ENCODE results near the gene MYO15A.

Gene MYO15A

DNA sequence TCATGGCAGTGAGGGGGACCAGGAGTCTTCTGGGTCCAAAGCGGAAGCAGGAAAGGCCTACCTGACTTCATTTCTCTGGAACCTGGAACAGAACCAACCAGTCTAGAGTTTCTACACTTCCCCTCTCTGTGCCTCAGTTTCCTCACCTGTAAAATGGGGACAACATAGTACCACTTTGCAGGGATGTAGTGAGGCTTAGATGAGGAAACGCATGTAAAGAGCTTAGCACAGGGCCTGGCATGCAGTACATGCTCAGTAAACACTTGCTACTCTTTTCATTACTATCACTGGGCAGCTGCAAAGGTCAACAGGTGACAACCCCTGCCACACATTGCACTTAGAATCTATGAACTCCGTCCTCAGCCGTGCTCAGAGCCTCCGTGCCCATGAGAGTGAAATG, 24.2 kb downstream of the MYO15A start:
- no peak overlapping the region for H3K4me3 ChIP-seq
- intact Hi-C loops (cut with DNase I; ENCODE audit: low total_unique reads), result no loop called here
- DNase-seq, result no peak

DNA sequence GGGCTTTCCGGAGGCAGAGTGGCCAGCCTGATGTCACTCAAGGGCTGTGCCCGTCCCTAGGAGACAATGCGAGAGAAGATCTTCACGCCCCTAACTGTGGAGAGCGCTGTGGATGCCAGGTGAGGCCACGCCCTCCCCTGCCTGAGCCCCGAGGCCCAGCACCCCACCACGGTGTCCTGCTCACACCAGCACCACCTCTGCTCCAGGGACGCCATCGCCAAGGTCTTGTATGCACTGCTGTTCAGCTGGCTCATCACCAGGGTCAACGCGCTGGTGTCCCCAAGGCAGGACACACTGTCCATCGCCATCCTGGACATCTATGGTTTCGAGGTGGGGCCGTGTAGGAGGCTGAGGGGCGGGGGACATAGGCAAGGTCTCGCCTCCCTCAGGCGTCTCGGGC, 27.8 kb downstream of the MYO15A start:
- TF ChIP-seq, protein P1, sequence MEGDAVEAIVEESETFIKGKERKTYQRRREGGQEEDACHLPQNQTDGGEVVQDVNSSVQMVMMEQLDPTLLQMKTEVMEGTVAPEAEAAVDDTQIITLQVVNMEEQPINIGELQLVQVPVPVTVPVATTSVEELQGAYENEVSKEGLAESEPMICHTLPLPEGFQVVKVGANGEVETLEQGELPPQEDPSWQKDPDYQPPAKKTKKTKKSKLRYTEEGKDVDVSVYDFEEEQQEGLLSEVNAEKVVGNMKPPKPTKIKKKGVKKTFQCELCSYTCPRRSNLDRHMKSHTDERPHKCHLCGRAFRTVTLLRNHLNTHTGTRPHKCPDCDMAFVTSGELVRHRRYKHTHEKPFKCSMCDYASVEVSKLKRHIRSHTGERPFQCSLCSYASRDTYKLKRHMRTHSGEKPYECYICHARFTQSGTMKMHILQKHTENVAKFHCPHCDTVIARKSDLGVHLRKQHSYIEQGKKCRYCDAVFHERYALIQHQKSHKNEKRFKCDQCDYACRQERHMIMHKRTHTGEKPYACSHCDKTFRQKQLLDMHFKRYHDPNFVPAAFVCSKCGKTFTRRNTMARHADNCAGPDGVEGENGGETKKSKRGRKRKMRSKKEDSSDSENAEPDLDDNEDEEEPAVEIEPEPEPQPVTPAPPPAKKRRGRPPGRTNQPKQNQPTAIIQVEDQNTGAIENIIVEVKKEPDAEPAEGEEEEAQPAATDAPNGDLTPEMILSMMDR (IDR thresholded peaks at IDR 0.05), result no peak
- Histone ChIP-seq H3K36me3 (no peaks in the 10 kb centered on the region), H3K4me3 (no peak overlapping the region), H3K27me3 (peaks cover 0 to 60% of the 10 kb centered on the region in 2 donors), H3K9me3 (no peaks in the 10 kb centered on the region), H3K4me1 (peaks cover 0 to 4% (median 0%) of the 10 kb centered on the region in 4 donors), H3K27ac (no peak overlapping the region)
- intact Hi-C loops (cut with DNase I; ENCODE audit: low total_unique reads), result loop anchor here (5.0 kb wide), 1 partner anchor 81 kb away; no protein-coding TSS in a partner anchor
- DNase-seq, result no peak

More for the DNA sequence above, 24.2 kb downstream of the MYO15A start:
- no peaks in the 10 kb centered on the region for H3K9me3 ChIP-seq
- H3K4me1 ChIP-seq, result no peaks in the 10 kb centered on the region
- H3K27ac ChIP-seq, result no peak overlapping the region
- peaks cover 0 to 35% of the 10 kb centered on the region in 2 donors for H3K27me3 ChIP-seq
- no peaks in the 10 kb centered on the region for H3K36me3 ChIP-seq
- TF ChIP-seq, protein P1 (IDR thresholded peaks at IDR 0.05), result no peak

DNA sequence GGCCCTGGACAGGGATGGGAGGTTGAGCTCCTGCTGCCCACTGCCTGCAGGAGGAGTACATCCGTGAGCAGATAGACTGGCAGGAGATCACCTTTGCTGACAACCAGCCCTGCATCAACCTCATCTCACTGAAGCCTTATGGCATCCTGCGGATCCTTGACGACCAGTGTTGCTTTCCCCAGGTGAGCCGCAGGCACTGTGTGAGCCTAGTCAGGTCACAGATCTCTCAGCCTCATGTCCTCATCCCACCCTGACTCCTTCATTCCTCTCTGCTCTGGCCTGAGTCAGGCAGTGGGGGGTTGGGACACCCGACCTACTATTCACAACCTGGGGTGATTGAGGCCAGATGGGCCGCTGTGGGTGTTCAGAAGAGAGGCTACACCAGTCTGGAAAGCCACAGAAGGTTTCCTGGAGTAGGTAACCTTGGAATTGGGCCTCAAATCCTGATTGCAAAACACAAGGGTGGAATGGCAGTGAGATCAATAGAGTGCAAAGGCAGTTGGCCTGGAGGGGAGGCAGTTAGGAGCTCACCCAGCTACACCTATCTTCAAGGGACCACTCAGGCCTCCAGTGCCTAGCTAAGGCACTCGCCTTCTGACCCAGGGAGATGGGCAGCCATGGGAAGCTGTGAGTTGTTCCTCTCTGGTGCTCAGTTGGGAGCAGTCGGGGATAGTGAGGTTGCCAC, 29.7 kb downstream of the MYO15A start:
- Histone ChIP-seq H3K4me3 (no peak overlapping the region), H3K9me3 (no peaks in the 10 kb centered on the region), H3K27ac (no peak overlapping the region), H3K4me1 (peaks cover 0 to 4% (median 0%) of the 10 kb centered on the region in 4 donors), H3K36me3 (no peaks in the 10 kb centered on the region), H3K27me3 (peaks cover 0 to 70% of the 10 kb centered on the region in 2 donors)
- no peak for DNase-seq
- intact Hi-C loops (cut with DNase I; ENCODE audit: low total_unique reads), result loop anchor here (5.0 kb wide), 1 partner anchor 79 kb away; no protein-coding TSS in a partner anchor
- TF ChIP-seq, protein P1 (IDR thresholded peaks at IDR 0.05), result no peak

DNA sequence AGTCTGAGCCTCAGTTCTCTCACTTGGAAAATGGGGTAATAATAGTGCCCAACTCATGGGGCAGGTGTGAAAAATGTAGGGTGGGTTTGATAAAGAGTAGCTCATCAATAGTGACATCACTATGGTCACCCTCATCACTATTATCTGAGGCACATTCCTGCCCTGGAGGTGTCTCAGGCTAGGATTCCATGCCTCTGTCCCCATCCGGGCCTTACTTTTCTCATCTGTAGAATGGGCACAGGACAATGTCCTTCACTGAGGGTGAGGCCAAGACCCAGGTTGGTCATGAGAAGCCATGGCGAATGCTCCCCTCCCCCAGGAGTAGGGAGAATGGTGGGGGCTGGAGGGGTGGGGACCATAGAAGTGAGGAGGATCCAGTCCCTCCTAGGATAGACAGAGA, 30.5 kb downstream of the MYO15A start:
- H3K27me3 ChIP-seq, result peaks cover 0 to 79% of the 10 kb centered on the region in 2 donors
- no peaks in the 10 kb centered on the region for H3K36me3 ChIP-seq
- no peaks in the 10 kb centered on the region for H3K9me3 ChIP-seq
- TF ChIP-seq, protein P1 (IDR thresholded peaks at IDR 0.05), result no peak
- no peak overlapping the region for H3K4me3 ChIP-seq
- intact Hi-C loops (cut with DNase I; ENCODE audit: low total_unique reads), result loop anchor here (5.0 kb wide), 1 partner anchor 78 kb away; no protein-coding TSS in a partner anchor
- H3K4me1 ChIP-seq, result peaks cover 0 to 4% (median 0%) of the 10 kb centered on the region in 4 donors
- DNase-seq, result no peak
- H3K27ac ChIP-seq, result no peak overlapping the region

DNA sequence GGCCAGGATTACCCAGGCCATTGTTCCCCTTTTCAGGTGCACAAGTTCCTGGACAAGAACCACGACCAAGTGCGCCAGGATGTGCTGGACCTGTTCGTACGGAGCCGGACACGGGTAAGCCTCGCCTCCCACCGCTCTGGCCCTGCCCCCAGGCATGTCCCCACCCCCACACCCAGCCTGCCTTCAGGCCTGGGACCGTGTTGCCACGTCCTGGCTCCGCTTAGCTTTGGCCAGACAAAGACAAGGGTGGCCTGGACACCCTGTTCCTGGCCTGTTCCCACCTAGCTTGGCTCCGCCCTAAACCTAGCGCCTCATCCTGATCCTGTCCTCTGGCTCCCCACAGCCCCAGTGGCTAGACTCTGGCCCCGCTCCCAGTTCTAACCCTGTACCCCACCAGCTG, 30.9 kb downstream of the MYO15A start:
- intact Hi-C loops (cut with DNase I; ENCODE audit: low total_unique reads), result loop anchor here (5.0 kb wide), 1 partner anchor 78 kb away; no protein-coding TSS in a partner anchor
- H3K27ac ChIP-seq, result no peak overlapping the region
- no peak for DNase-seq
- TF ChIP-seq, protein P1 (IDR thresholded peaks at IDR 0.05), result no peak
- H3K4me1 ChIP-seq, result peaks cover 0 to 4% (median 0%) of the 10 kb centered on the region in 4 donors
- no peaks in the 10 kb centered on the region for H3K9me3 ChIP-seq
- H3K36me3 ChIP-seq, result no peaks in the 10 kb centered on the region
- H3K27me3 ChIP-seq, result peaks cover 0 to 83% of the 10 kb centered on the region in 2 donors
- no peak overlapping the region for H3K4me3 ChIP-seq
